SK-N-MC (cell line): Measurements from ENCODE around the gene CLUH.

ENCODE experiments used
- DNase-seq: peaks from one replicate; pipeline ENCODE4 v3.0.0-alpha.2; 2011; ENCODE audit warnings: low read depth, low spot score
- H3K27ac ChIP-seq: fragments of 200-600 bp; sonication (generic); 2 replicates; pipeline ENCODE4 v1.5.1; 2016; ENCODE audit warnings: mixed run types
- H3K36me3 ChIP-seq: fragments of 200-600 bp; sonication (generic); 2 replicates; pipeline ENCODE4 v1.6.1; 2017; ENCODE audit warnings: antibody characterized with exemption, low read length, mixed read lengths; ENCODE audit not compliant: insufficient read depth
- H3K4me3 ChIP-seq: fragments of 200-600 bp; sonication (generic); 2 replicates; pipeline ENCODE4 v1.5.1; 2016
- H3K9ac ChIP-seq: fragments of 200-600 bp; sonication (generic); 2 replicates; pipeline ENCODE4 v1.8.0; 2017; ENCODE audit warnings: mixed run types, mixed read lengths; ENCODE audit not compliant: insufficient read length
- H3K9me3 ChIP-seq: fragments of 200-600 bp; sonication (generic); 2 replicates; pipeline ENCODE4 v1.6.1; 2017; ENCODE audit warnings: low read depth, mild to moderate bottlenecking, antibody characterized with exemption, low read length, moderate library complexity, mixed read lengths
- EZH2 ChIP-seq: fragments of 200-600 bp; sonication (generic); IDR thresholded peaks from one replicate; pipeline ENCODE4 v1.6.1; 2017; ENCODE audit warnings: antibody characterized with exemption
- FOXP2 ChIP-seq: optimal IDR thresholded peaks from 2 replicates; pipeline ENCODE3; 2011; ENCODE audit warnings: mild to moderate bottlenecking, moderate library complexity; ENCODE audit not compliant: insufficient read depth; ENCODE audit errors: extremely low read length, control extremely low read depth
- POLR2AphosphoS5 ChIP-seq: IDR thresholded peaks from 2 replicates; pipeline ENCODE4 v1.6.1; 2012; ENCODE audit warnings: mild to moderate bottlenecking, low read depth, low read length, borderline replicate concordance

Gene CLUH

DNA sequence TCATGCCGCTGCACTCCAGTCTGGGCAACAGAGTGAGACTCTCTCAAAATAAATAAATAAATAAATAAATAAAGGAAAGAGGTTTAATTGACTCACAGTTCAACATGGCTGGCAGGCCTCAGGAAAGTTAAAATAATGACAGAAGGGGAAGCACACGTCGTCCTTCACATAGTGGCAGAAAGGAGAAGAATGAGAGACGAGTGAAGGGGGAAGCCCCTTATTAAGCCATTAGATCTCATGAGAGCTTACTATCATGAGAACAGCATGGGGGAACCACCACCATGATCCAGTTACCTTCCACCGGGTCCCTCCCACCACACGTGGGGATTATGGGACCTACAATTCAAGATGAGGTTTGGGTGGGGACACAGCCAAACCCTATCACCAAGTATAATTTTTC lies 63.6 kb downstream of the CLUH start:
- Histone ChIP-seq H3K27ac (no peak overlapping the region), H3K36me3 (peaks cover 43% of the 10 kb centered on the region), H3K4me3 (no peak overlapping the region), H3K9me3 (no peaks in the 10 kb centered on the region), H3K9ac (no peak overlapping the region)
- DNase-seq: no peak
- TF ChIP-seq FOXP2: no peak
- TF ChIP-seq POLR2AphosphoS5: no peak
- TF ChIP-seq EZH2: no peak

DNA sequence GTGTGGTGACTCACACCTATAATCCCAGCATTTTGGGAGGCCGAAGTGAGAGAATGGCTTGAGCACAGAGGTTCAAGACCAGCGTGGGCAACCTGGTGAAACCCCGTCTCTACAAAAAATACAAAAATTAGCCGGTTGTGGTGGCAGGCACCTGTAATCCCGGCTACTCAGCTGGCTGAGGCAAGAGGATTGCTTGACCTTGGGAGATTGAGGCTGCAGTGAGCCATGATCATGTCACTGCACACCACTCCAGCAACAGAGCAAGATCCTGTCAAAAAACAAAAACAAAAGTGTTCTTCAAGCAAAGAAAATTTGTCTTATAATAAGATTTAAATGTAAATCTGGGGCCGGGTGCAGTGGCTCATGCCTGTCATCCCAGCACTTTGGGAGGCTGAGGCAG lies 66.6 kb downstream of the CLUH start:
- Histone ChIP-seq H3K4me3 (no peak overlapping the region), H3K9ac (no peak overlapping the region), H3K27ac (no peak overlapping the region), H3K9me3 (no peaks in the 10 kb centered on the region), H3K36me3 (peaks cover 48% of the 10 kb centered on the region)
- TF ChIP-seq FOXP2 (no peak), POLR2AphosphoS5 (no peak), EZH2 (no peak)
- DNase-seq: no peak
